IMR-90 (cell line): Measurements from ENCODE around the gene NAPB. TPM values are rescaled to one million over a fixed set of nuclear protein-coding genes. Genes with fewer than 3 reads are reported as not detected.

Experiments used
- ATAC-seq: fragments of 200-7000 bp; cut with Tn5 transposase; 2 replicates; pipeline ENCODE4 v1.9.1; 2020; ENCODE audit warnings: low read depth, mild to moderate bottlenecking, moderate library complexity
- BruUV-seq: library from RNA; stranded (reverse); fragments of 400-500 nt; replicated peaks from 2 replicates; lab custom pipeline; 2021; lab: Mats Ljungman, UMichigan
- CTCF ChIA-PET: fragments of 300-600 bp; formaldehyde crosslinking; extraction: SDS; loops from one replicate; lab custom pipeline; 2021; ENCODE audit warnings: antibody characterized with exemption; lab: Yijun Ruan, JAX
- POLR2A ChIA-PET: fragments of 300-600 bp; sonication (Branson Sonifier 250); formaldehyde crosslinking; loops from one replicate; lab custom pipeline; 2022; ENCODE audit warnings: antibody characterized with exemption; ENCODE audit not compliant: unreplicated experiment; lab: Charles Lee
- DNase-seq: peaks from one replicate; pipeline ENCODE4 v3.0.0; 2013
- H2AFZ ChIP-seq: replicated peaks from 2 replicates; pipeline ENCODE3; 2013; ENCODE audit warnings: low read length, mild to moderate bottlenecking; ENCODE audit not compliant: poor library complexity
- H2AK5ac ChIP-seq: 2 replicates; pipeline ENCODE4 v1.6.1; 2013; ENCODE audit warnings: low read depth, low read length, inconsistent platforms
- H2AK9ac ChIP-seq: replicated peaks from 2 replicates; pipeline ENCODE3; 2013; ENCODE audit warnings: mild to moderate bottlenecking, low read depth, low read length, moderate library complexity; ENCODE audit not compliant: poor library complexity
- H2BK120ac ChIP-seq: 2 replicates; pipeline ENCODE4 v1.6.1; 2013; ENCODE audit warnings: low read depth, low read length, inconsistent platforms
- H2BK15ac ChIP-seq: 3 replicates; pipeline ENCODE4 v1.6.1; 2013; ENCODE audit warnings: low read depth, low read length, inconsistent platforms
- H2BK20ac ChIP-seq: 2 replicates; pipeline ENCODE4 v1.6.1; 2013; ENCODE audit warnings: low read depth, mild to moderate bottlenecking, inconsistent platforms, low read length, moderate library complexity
- H2BK5ac ChIP-seq: 2 replicates; pipeline ENCODE4 v1.6.1; 2013; ENCODE audit warnings: mild to moderate bottlenecking, low read depth, low read length, inconsistent platforms; ENCODE audit not compliant: poor library complexity, severe bottlenecking
- H3K14ac ChIP-seq: replicated peaks from 2 replicates; pipeline ENCODE4 v1.6.1; 2013; ENCODE audit warnings: low read depth, low read length, inconsistent platforms
- H3K18ac ChIP-seq: 2 replicates; pipeline ENCODE4 v1.6.1; 2013; ENCODE audit warnings: low read depth, low read length, control low read depth
- H3K23ac ChIP-seq: 2 replicates; pipeline ENCODE4 v1.6.1; 2013; ENCODE audit warnings: low read depth, low read length, inconsistent platforms
- H3K27ac ChIP-seq: 2 replicates; pipeline ENCODE4 v1.5.1; 2013; ENCODE audit warnings: mild to moderate bottlenecking, control low read depth, low read length; ENCODE audit not compliant: insufficient read depth
- H3K27me3 ChIP-seq: 2 replicates; pipeline ENCODE4 v1.6.1; 2013; ENCODE audit warnings: low read length; ENCODE audit not compliant: control insufficient read depth, insufficient read depth
- H3K36me3 ChIP-seq: 2 replicates; pipeline ENCODE4 v1.6.1; 2013; ENCODE audit warnings: low read length, mixed read lengths; ENCODE audit not compliant: control insufficient read depth, insufficient read depth
- H3K4ac ChIP-seq: 2 replicates; pipeline ENCODE4 v1.6.1; 2013; ENCODE audit warnings: low read depth, low read length, inconsistent platforms
- H3K4me1 ChIP-seq: 2 replicates; pipeline ENCODE4 v1.6.1; 2013; ENCODE audit warnings: low read length, mixed read lengths; ENCODE audit not compliant: control insufficient read depth, insufficient read depth
- H3K4me2 ChIP-seq: 2 replicates; pipeline ENCODE4 v1.6.1; 2013; ENCODE audit warnings: low read depth, mild to moderate bottlenecking, control low read depth, low read length, moderate library complexity
- H3K4me3 ChIP-seq: 2 replicates; pipeline ENCODE4 v1.5.1; 2013; ENCODE audit warnings: low read depth, mild to moderate bottlenecking, control low read depth, low read length, moderate library complexity; ENCODE audit not compliant: insufficient read depth
- H3K56ac ChIP-seq: 2 replicates; pipeline ENCODE4 v1.6.1; 2013; ENCODE audit warnings: low read length, inconsistent platforms; ENCODE audit not compliant: insufficient read depth; ENCODE audit errors: extremely low read depth
- H3K79me1 ChIP-seq, 2 experiments: 2 replicates each; pipeline ENCODE4 v1.6.1; 2013; ENCODE audit warnings: low read length in 2 of 2, inconsistent platforms in 1 of 2, low read depth in 1 of 2
- H3K9ac ChIP-seq: 2 replicates; pipeline ENCODE4 v1.6.1; 2013; ENCODE audit warnings: low read depth, low read length, control low read depth
- H3K9me1 ChIP-seq: 2 replicates; pipeline ENCODE4 v1.6.1; 2013; ENCODE audit warnings: low read length, inconsistent platforms; ENCODE audit not compliant: insufficient read depth
- H3K9me3 ChIP-seq: 2 replicates; pipeline ENCODE4 v1.6.1; 2013; ENCODE audit warnings: low read length; ENCODE audit not compliant: control insufficient read depth, insufficient read depth
- H4K20me1 ChIP-seq: 2 replicates; pipeline ENCODE4 v1.6.1; 2013; ENCODE audit warnings: low read length, inconsistent platforms; ENCODE audit not compliant: insufficient read depth
- H4K5ac ChIP-seq: 2 replicates; pipeline ENCODE4 v1.6.1; 2013; ENCODE audit warnings: mild to moderate bottlenecking, low read depth, low read length, control low read depth
- H4K8ac ChIP-seq, 2 experiments: 2 replicates each; pipeline ENCODE4 v1.6.1; 2013; ENCODE audit warnings: low read depth in 2 of 2, low read length in 2 of 2, control low read depth in 1 of 2, inconsistent platforms in 1 of 2
- H4K91ac ChIP-seq: 2 replicates; pipeline ENCODE4 v1.6.1; 2013; ENCODE audit warnings: low read depth, low read length, inconsistent platforms; ENCODE audit not compliant: insufficient read depth
- BHLHE40 ChIP-seq: fragments of 150-350 bp; IDR thresholded peaks from 2 replicates; pipeline ENCODE4 v1.6.1; 2016; ENCODE audit warnings: mild to moderate bottlenecking, low read depth, low read length
- CHD1 ChIP-seq: IDR thresholded peaks from 2 replicates; pipeline ENCODE4 v1.6.1; 2012; ENCODE audit warnings: low read depth, low read length, improper control_type of control experiment
- FOS ChIP-seq: fragments of 150-350 bp; IDR thresholded peaks from 2 replicates; pipeline ENCODE4 v1.6.1; 2016; ENCODE audit warnings: low read depth, low read length
- NFE2L2 ChIP-seq: fragments of 150-350 bp; IDR thresholded peaks from 2 replicates; pipeline ENCODE4 v1.6.1; 2016; ENCODE audit warnings: low read depth, mild to moderate bottlenecking, low read length
- WGBS, 2 experiments: methylation state at CpG; one replicate each; pipeline versions ENCODE4 v1.1.5 to v1.1.7; 2013; ENCODE audit warnings: missing lambda C conversion rate in 2 of 2; ENCODE audit not compliant: insufficient read length in 1 of 2; ENCODE audit errors: extremely low coverage in 2 of 2; 5-methylcytosine and 5-hydroxymethylcytosine counted together
- dilution Hi-C: fragments of 300-500 bp; cut with HindIII; formaldehyde crosslinking; loops from one replicate; pipeline ENCODE4 v1.14.3; 2018; ENCODE audit warnings: low sequenced_read_pairs; ENCODE audit not compliant: unreplicated experiment
- in situ Hi-C: fragments of 300-500 bp; cut with MboI; formaldehyde crosslinking; loops from 3 replicates; pipeline ENCODE4 v1.14.3; 2019; ENCODE audit warnings: low sequenced_read_pairs, inconsistent platforms, mixed read lengths
- intact Hi-C: fragments of 100-400 bp; cut with micrococcal nuclease; formaldehyde crosslinking; loops from 2 replicates; pipeline ENCODE4 v1.10.0; 2022
- polyA plus RNA-seq, 3 experiments: library from polyadenylated mRNA; depleted of rRNA; stranded (reverse); fragments of >200 nt; gene quantifications; 2 replicates each; pipeline ENCODE4 v1.2.3, GENCODE V29; 2012; ENCODE audit warnings: low replicate concordance in 1 of 3
- total RNA-seq: library from RNA; depleted of rRNA; stranded (reverse); fragments of >200 nt; gene quantifications from 2 replicates; pipeline ENCODE4 v1.2.3, GENCODE V29; 2012

NAPB gene
- total and polyA plus RNA-seq, 2 of the 4 experiments (the other 2 are of a cell fraction): 4.4 to 5.2 TPM

GRCh38 chr20:23445596-23446217 lies 24.4 kb upstream of the NAPB start:
- ATAC-seq (peak; percentile 76), DNase-seq (peak; percentile 83)
- Histone ChIP-seq H3K18ac (no peak overlapping the region), H4K5ac (no peak overlapping the region), H2BK5ac (no peak overlapping the region), H3K27ac (no peak overlapping the region), H2BK15ac (no peak overlapping the region), H4K8ac (no peak overlapping the region; a peak in 1 of 4 replicates), H3K9me1 (peaks cover 6% of the 10 kb centered on the region; the same call in 1 of the 2 replicates), H3K4ac (no peak overlapping the region; the same call in 1 of the 2 replicates), H3K9ac (no peak overlapping the region), H3K4me1 (0 out of 2 replicates have a peak, but pooled peaks cover 3% of the 10 kb centered on the region), H3K79me1 (no peaks in the 10 kb centered on the region), H3K27me3 (no peaks in the 10 kb centered on the region), H3K56ac (no peak overlapping the region), H2AK5ac (no peak overlapping the region), H3K4me3 (no peak overlapping the region), H2AFZ (no peak overlapping the region), H3K9me3 (no peaks in the 10 kb centered on the region), H4K91ac (no peak overlapping the region), H3K14ac (0 out of 2 replicates have a peak overlapping the region, but pooled peaks have one; percentile 23), H3K23ac (no peak overlapping the region), H2BK120ac (no peak overlapping the region), H2BK20ac (no peak overlapping the region), H4K20me1 (no peaks in the 10 kb centered on the region), H2AK9ac (no peak overlapping the region), H3K4me2 (no peak overlapping the region), H3K36me3 (no peaks in the 10 kb centered on the region)
- ChIA-PET POLR2A (no interaction called here), CTCF (interaction anchor here (0.6 kb wide), 1 partner anchor 70 kb away, joined by 5 read pairs; no protein-coding TSS in a partner anchor)
- WGBS, 2 experiments: no CpG with 5 or more reads among the region's 7 CpGs
- intact Hi-C loops (loop anchor here (1.0 kb wide), 1 partner anchor 96 kb away; no protein-coding TSS in a partner anchor), in situ Hi-C loops (loop anchor here (10.0 kb wide), 1 partner anchor 159 kb away; the partner anchor contains the start of gene CST9), dilution Hi-C loops (no loop called here)
- BruUV-seq: no TSS peak
- TF ChIP-seq NFE2L2 (no peak), FOS (peak; percentile 77), BHLHE40 (peak; percentile 53), CHD1 (no peak)
